SK-N-SH treated with all-trans-retinoic acid at 6 μM for 48 hours (cell line): ENCODE data around the gene FLOT1.
"Not testable (repeated sequence)": the region's sequence is repeated elsewhere in the genome, so short reads cannot be mapped to it uniquely, and the experiment has no call there.

Experiments
- ARNTL ChIP-seq: fragments of 450-650 bp; formaldehyde crosslinking; IDR thresholded peaks from 2 replicates; pipeline ENCODE4 v1.5.0; 2020; ENCODE audit warnings: low read depth, mild to moderate bottlenecking, moderate library complexity, borderline replicate concordance
- RARB ChIP-seq: fragments of 250-450 bp; sonication (Bioruptor Pico); IDR thresholded peaks from 2 replicates; pipeline ENCODE4 v1.8.0; 2021; ENCODE audit warnings: mild to moderate bottlenecking, moderate library complexity
- TOX ChIP-seq: fragments of 250-450 bp; sonication (Bioruptor Pico); IDR thresholded peaks from 2 replicates; pipeline ENCODE4 v1.8.0; 2021; ENCODE audit warnings: mild to moderate bottlenecking, moderate library complexity, borderline replicate concordance
- ZFP3 ChIP-seq: fragments of 250-450 bp; sonication (Bioruptor Pico); IDR thresholded peaks from 2 replicates; pipeline ENCODE4 v1.5.0; 2020; ENCODE audit warnings: mild to moderate bottlenecking, moderate library complexity
- ZFP30 ChIP-seq: fragments of 450-650 bp; formaldehyde crosslinking; IDR thresholded peaks from 2 replicates; pipeline ENCODE4 v1.5.0; 2022; ENCODE audit warnings: mild to moderate bottlenecking, moderate library complexity
- TF ChIP-seq, protein P1 (sequence below): fragments of 250-450 bp; sonication (Bioruptor Pico); IDR thresholded peaks from 2 replicates; pipeline ENCODE4 v1.5.1; 2020; ENCODE audit warnings: low read depth, mild to moderate bottlenecking, moderate library complexity
- TF ChIP-seq, protein P2 (sequence below): fragments of 250-450 bp; sonication (Bioruptor Pico); IDR thresholded peaks from 2 replicates; pipeline ENCODE4 v1.5.0; 2020; ENCODE audit warnings: mild to moderate bottlenecking, moderate library complexity

DNA sequence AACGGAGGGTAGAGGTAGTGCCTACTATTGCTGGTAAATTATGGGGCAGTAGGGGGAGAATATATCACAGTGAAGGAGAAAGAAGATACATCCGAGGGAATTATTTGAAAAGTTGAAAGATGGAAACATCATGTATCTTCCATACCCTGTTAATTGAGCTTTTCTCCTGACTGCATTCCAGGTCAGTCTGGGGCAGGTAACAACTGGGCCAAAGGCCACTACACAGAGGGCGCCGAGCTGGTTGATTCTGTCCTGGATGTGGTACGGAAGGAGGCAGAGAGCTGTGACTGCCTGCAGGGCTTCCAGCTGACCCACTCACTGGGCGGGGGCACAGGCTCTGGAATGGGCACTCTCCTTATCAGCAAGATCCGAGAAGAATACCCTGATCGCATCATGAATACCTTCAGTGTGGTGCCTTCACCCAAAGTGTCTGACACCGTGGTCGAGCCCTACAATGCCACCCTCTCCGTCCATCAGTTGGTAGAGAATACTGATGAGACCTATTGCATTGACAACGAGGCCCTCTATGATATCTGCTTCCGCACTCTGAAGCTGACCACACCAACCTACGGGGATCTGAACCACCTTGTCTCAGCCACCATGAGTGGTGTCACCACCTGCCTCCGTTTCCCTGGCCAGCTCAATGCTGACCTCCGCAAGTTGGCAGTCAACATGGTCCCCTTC is 19.2 kb downstream of the FLOT1 start:
- TF ChIP-seq ARNTL (CRISPR knock-in tag); TOX (CRISPR knock-in tag); RARB (CRISPR knock-in tag); ZFP3 (CRISPR knock-in tag); ZFP30: not testable (repeated sequence)
- TF ChIP-seq, protein P1, sequence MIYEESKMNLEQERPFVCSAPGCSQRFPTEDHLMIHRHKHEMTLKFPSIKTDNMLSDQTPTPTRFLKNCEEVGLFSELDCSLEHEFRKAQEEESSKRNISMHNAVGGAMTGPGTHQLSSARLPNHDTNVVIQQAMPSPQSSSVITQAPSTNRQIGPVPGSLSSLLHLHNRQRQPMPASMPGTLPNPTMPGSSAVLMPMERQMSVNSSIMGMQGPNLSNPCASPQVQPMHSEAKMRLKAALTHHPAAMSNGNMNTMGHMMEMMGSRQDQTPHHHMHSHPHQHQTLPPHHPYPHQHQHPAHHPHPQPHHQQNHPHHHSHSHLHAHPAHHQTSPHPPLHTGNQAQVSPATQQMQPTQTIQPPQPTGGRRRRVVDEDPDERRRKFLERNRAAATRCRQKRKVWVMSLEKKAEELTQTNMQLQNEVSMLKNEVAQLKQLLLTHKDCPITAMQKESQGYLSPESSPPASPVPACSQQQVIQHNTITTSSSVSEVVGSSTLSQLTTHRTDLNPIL, result not testable (repeated sequence)
- TF ChIP-seq, protein P2, sequence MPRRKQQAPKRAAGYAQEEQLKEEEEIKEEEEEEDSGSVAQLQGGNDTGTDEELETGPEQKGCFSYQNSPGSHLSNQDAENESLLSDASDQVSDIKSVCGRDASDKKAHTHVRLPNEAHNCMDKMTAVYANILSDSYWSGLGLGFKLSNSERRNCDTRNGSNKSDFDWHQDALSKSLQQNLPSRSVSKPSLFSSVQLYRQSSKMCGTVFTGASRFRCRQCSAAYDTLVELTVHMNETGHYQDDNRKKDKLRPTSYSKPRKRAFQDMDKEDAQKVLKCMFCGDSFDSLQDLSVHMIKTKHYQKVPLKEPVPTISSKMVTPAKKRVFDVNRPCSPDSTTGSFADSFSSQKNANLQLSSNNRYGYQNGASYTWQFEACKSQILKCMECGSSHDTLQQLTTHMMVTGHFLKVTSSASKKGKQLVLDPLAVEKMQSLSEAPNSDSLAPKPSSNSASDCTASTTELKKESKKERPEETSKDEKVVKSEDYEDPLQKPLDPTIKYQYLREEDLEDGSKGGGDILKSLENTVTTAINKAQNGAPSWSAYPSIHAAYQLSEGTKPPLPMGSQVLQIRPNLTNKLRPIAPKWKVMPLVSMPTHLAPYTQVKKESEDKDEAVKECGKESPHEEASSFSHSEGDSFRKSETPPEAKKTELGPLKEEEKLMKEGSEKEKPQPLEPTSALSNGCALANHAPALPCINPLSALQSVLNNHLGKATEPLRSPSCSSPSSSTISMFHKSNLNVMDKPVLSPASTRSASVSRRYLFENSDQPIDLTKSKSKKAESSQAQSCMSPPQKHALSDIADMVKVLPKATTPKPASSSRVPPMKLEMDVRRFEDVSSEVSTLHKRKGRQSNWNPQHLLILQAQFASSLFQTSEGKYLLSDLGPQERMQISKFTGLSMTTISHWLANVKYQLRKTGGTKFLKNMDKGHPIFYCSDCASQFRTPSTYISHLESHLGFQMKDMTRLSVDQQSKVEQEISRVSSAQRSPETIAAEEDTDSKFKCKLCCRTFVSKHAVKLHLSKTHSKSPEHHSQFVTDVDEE, result not testable (repeated sequence)
